GM08714 (cell line): ENCODE measurements around the gene ADRA2C.
"Not testable (repeated sequence)": the region's sequence is repeated elsewhere in the genome, so short reads cannot be mapped to it uniquely, and the experiment has no call there.

ENCODE experiments used
- H3K4me3 ChIP-seq: fragments of 200-500 bp; sonication (Bioruptor generic); 2 replicates; pipeline ENCODE4 v1.5.1; 2014; ENCODE audit warnings: mild to moderate bottlenecking, low read length, inconsistent platforms
- ZNF274 ChIP-seq: IDR thresholded peaks from 2 replicates; pipeline ENCODE4 v1.6.1; 2012; ENCODE audit warnings: mild to moderate bottlenecking, low read depth, low read length

Gene ADRA2C

GRCh38 chr4:3810796-3811485 lies 44.8 kb downstream of the ADRA2C start:
- no peak for TF ChIP-seq ZNF274
- no peak overlapping the region for H3K4me3 ChIP-seq

- H3K4me3 ChIP-seq = no peak overlapping the region
- no peak for TF ChIP-seq ZNF274
These were observed 45.4 kb downstream of the ADRA2C start for GRCh38 chr4:3811621-3812020.

GRCh38 chr4:3812211-3812934 lies 46.2 kb downstream of the ADRA2C start:
- no peak for TF ChIP-seq ZNF274
- no peak overlapping the region for H3K4me3 ChIP-seq

- no peak for TF ChIP-seq ZNF274
- no peak overlapping the region for H3K4me3 ChIP-seq
These were observed 47.2 kb downstream of the ADRA2C start for GRCh38 chr4:3813151-3814052.

- no peak overlapping the region for H3K4me3 ChIP-seq
- no peak for TF ChIP-seq ZNF274
These were observed 47.9 kb downstream of the ADRA2C start for GRCh38 chr4:3814053-3814570.

GRCh38 chr4:3814838-3815237 lies 48.7 kb downstream of the ADRA2C start:
- not testable (repeated sequence) for H3K4me3 ChIP-seq

- H3K4me3 ChIP-seq = no peak overlapping the region
- TF ChIP-seq ZNF274 = no peak
These were observed 50.2 kb downstream of the ADRA2C start for GRCh38 chr4:3816256-3816825.

- TF ChIP-seq ZNF274 = no peak
These were observed 51.1 kb downstream of the ADRA2C start for GRCh38 chr4:3816983-3817960.

More at GRCh38 chr4:3816983-3817960, 51.1 kb downstream of the ADRA2C start:
- no peak overlapping the region for H3K4me3 ChIP-seq
